WTC11 (cell line): ENCODE measurements around the gene SIAE. TPM values are rescaled to one million over a fixed set of nuclear protein-coding genes. Genes with fewer than 3 reads are reported as not detected.

Experiments
- ATAC-seq: fragments of 200-7000 bp; cut with Tn5 transposase; 2 replicates; pipeline ENCODE4 v1.10.0; 2021; ENCODE audit warnings: mild to moderate bottlenecking, moderate library complexity
- CTCF ChIA-PET: fragments of 300-600 bp; sonication (Branson Sonifier 250); formaldehyde crosslinking; loops from one replicate; lab custom pipeline; 2021; ENCODE audit warnings: antibody characterized with exemption; lab: Charles Lee
- POLR2A ChIA-PET: fragments of 350-600 bp; sonication (Branson Sonifier 250); formaldehyde crosslinking; loops from one replicate; lab custom pipeline; 2021; ENCODE audit warnings: antibody characterized with exemption; lab: Charles Lee
- DNase-seq: peaks from one replicate; pipeline ENCODE4 v3.0.0; 2021; ENCODE audit warnings: low spot score
- H3K27ac Mint-ChIP-seq: 2 replicates; pipeline ENCODE4 v1.8.0; 2021; ENCODE audit warnings: mixed read lengths
- H3K27me3 Mint-ChIP-seq: 2 replicates; pipeline ENCODE4 v1.8.0; 2021; ENCODE audit warnings: low read depth, mild to moderate bottlenecking, moderate library complexity, mixed read lengths
- H3K36me3 Mint-ChIP-seq: 2 replicates; pipeline ENCODE4 v1.8.0; 2021; ENCODE audit warnings: mixed read lengths
- H3K4me1 Mint-ChIP-seq: 2 replicates; pipeline ENCODE4 v1.8.0; 2022; ENCODE audit warnings: mixed read lengths
- H3K4me3 Mint-ChIP-seq: 2 replicates; pipeline ENCODE4 v1.8.0; 2021; ENCODE audit warnings: mild to moderate bottlenecking, moderate library complexity, mixed read lengths
- H3K9me3 Mint-ChIP-seq: 2 replicates; pipeline ENCODE4 v1.8.0; 2021; ENCODE audit warnings: mixed read lengths
- ATF1 ChIP-seq: sonication (generic); formaldehyde crosslinking; IDR thresholded peaks from 2 replicates; pipeline ENCODE4 v1.8.1; 2023; ENCODE audit warnings: mild to moderate bottlenecking, moderate library complexity, missing genetic modification reagents
- CREM ChIP-seq: sonication (generic); formaldehyde crosslinking; IDR thresholded peaks from 2 replicates; pipeline ENCODE4 v1.8.1; 2022; ENCODE audit warnings: mild to moderate bottlenecking, missing genetic modification reagents, moderate library complexity
- FOXJ3 ChIP-seq: sonication (generic); formaldehyde crosslinking; IDR thresholded peaks from 2 replicates; pipeline ENCODE4 v1.9.0; 2021; ENCODE audit warnings: missing genetic modification reagents, mild to moderate bottlenecking, borderline replicate concordance
- HMGA2 ChIP-seq: fragments of 250-450 bp; sonication (Bioruptor Pico); IDR thresholded peaks from 2 replicates; pipeline ENCODE4 v1.4.0; 2021; ENCODE audit warnings: mild to moderate bottlenecking, moderate library complexity
- JAZF1 ChIP-seq: fragments of 250-450 bp; sonication (Bioruptor Pico); IDR thresholded peaks from 2 replicates; pipeline ENCODE4 v1.9.0; 2021; ENCODE audit warnings: moderate library complexity, mild to moderate bottlenecking, inconsistent platforms
- NFE2L1 ChIP-seq: sonication (generic); formaldehyde crosslinking; IDR thresholded peaks from 2 replicates; pipeline ENCODE4 v1.8.1; 2023; ENCODE audit warnings: missing genetic modification reagents
- NR2C2 ChIP-seq: sonication (generic); formaldehyde crosslinking; IDR thresholded peaks from 2 replicates; pipeline ENCODE4 v1.8.0; 2022; ENCODE audit warnings: mild to moderate bottlenecking, missing genetic modification reagents
- NR3C1 ChIP-seq: sonication (generic); formaldehyde crosslinking; conservative IDR thresholded peaks from 2 replicates; pipeline ENCODE4 v1.8.1; 2023; ENCODE audit warnings: low read depth, mild to moderate bottlenecking, missing genetic modification reagents
- SMAD3 ChIP-seq: sonication (generic); formaldehyde crosslinking; IDR thresholded peaks from 2 replicates; pipeline ENCODE4 v1.8.0; 2022; ENCODE audit warnings: missing genetic modification reagents, mild to moderate bottlenecking, borderline replicate concordance
- ZNF263 ChIP-seq: sonication (generic); formaldehyde crosslinking; IDR thresholded peaks from 2 replicates; pipeline ENCODE4 v1.8.1; 2022; ENCODE audit warnings: low read depth, mild to moderate bottlenecking, moderate library complexity, missing genetic modification reagents
- total RNA-seq: library from RNA; stranded (reverse); gene quantifications from 3 replicates; pipeline ENCODE4 v1.2.3, GENCODE V29; 2021
- TF ChIP-seq, protein P1 (sequence below): sonication (generic); formaldehyde crosslinking; IDR thresholded peaks from 2 replicates; pipeline ENCODE4 v1.8.1; 2023; ENCODE audit warnings: mild to moderate bottlenecking, missing genetic modification reagents, borderline replicate concordance
- TF ChIP-seq, protein P2 (sequence below): sonication (generic); formaldehyde crosslinking; conservative IDR thresholded peaks from 2 replicates; pipeline ENCODE4 v1.8.1; 2022; ENCODE audit warnings: mild to moderate bottlenecking, missing genetic modification reagents
- TF ChIP-seq, protein P3 (sequence below): fragments of 250-450 bp; sonication (Bioruptor Pico); IDR thresholded peaks from 2 replicates; pipeline ENCODE4 v1.9.0; 2021; ENCODE audit warnings: mild to moderate bottlenecking, borderline replicate concordance
- TF ChIP-seq, protein P4 (sequence below): sonication (generic); formaldehyde crosslinking; IDR thresholded peaks from 2 replicates; pipeline ENCODE4 v1.8.0; 2022; ENCODE audit warnings: mild to moderate bottlenecking, missing genetic modification reagents
- TF ChIP-seq, protein P5 (sequence below): fragments of 250-450 bp; sonication (Bioruptor Pico); IDR thresholded peaks from 2 replicates; pipeline ENCODE4 v1.8.0; 2021; ENCODE audit warnings: mild to moderate bottlenecking
- TF ChIP-seq, protein P6 (sequence below): sonication (generic); formaldehyde crosslinking; IDR thresholded peaks from 2 replicates; pipeline ENCODE4 v1.8.0; 2022; ENCODE audit warnings: mild to moderate bottlenecking, missing genetic modification reagents
- TF ChIP-seq, protein P7 (sequence below): sonication (generic); formaldehyde crosslinking; conservative IDR thresholded peaks from 2 replicates; pipeline ENCODE4 v1.8.1; 2023; ENCODE audit warnings: mild to moderate bottlenecking, low read depth, missing genetic modification reagents, moderate library complexity
- TF ChIP-seq, protein P8 (sequence below): sonication (generic); formaldehyde crosslinking; IDR thresholded peaks from 2 replicates; pipeline ENCODE4 v1.8.0; 2022; ENCODE audit warnings: mild to moderate bottlenecking, missing genetic modification reagents

Gene SIAE
- total RNA-seq, 1 experiment from 2014 or later: 4.9 TPM

DNA sequence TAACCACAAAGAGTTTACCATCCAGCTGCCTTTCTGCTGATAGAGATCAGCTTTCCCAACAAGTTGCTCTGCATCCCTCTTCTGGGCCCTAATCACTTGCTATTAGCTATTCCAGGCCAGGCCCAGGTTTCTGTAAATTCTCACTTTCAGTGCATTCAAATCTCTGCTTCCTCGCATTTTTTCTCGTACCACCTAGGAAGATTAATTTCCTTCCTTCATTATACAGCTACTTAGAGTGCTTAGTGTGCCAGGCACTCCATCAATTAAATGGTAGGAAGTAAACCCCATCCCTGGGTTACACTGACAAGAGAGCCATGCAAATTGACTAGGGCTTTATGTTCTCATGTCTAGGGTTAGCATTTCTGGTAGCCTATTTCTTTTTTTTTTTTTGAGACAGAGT, 9.7 kb downstream of the SIAE start (continued):
- TF ChIP-seq, protein P1, sequence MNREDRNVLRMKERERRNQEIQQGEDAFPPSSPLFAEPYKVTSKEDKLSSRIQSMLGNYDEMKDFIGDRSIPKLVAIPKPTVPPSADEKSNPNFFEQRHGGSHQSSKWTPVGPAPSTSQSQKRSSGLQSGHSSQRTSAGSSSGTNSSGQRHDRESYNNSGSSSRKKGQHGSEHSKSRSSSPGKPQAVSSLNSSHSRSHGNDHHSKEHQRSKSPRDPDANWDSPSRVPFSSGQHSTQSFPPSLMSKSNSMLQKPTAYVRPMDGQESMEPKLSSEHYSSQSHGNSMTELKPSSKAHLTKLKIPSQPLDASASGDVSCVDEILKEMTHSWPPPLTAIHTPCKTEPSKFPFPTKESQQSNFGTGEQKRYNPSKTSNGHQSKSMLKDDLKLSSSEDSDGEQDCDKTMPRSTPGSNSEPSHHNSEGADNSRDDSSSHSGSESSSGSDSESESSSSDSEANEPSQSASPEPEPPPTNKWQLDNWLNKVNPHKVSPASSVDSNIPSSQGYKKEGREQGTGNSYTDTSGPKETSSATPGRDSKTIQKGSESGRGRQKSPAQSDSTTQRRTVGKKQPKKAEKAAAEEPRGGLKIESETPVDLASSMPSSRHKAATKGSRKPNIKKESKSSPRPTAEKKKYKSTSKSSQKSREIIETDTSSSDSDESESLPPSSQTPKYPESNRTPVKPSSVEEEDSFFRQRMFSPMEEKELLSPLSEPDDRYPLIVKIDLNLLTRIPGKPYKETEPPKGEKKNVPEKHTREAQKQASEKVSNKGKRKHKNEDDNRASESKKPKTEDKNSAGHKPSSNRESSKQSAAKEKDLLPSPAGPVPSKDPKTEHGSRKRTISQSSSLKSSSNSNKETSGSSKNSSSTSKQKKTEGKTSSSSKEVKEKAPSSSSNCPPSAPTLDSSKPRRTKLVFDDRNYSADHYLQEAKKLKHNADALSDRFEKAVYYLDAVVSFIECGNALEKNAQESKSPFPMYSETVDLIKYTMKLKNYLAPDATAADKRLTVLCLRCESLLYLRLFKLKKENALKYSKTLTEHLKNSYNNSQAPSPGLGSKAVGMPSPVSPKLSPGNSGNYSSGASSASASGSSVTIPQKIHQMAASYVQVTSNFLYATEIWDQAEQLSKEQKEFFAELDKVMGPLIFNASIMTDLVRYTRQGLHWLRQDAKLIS (CRISPR knock-in tag): no peak

DNA sequence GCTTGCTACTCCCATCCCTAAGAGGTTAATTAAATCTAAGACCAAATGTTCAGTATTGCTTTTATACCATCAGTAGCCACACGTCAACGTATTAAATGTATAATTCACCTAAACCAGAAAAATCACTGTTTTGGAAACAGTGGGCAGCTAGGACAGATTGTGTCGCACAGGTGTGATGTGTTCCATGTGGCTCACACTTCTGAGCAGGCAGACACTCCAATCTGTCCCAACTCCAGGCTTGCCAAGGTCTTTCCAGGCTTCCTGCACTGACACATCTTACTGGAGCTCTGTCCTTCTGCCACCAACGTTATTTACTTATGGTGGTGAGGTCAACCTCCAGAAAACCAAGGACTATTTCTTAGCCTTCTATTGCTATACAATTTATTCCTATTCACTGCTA, 11.4 kb downstream of the SIAE start:
- POLR2A ChIA-PET: no interaction called here
- peaks cover 16% of the 10 kb centered on the region for H3K4me1 Mint-ChIP-seq
- no peak for TF ChIP-seq SMAD3 (CRISPR knock-in tag)
- TF ChIP-seq HMGA2 (CRISPR knock-in tag): no peak
- TF ChIP-seq CREM: no peak
- TF ChIP-seq NR2C2 (CRISPR knock-in tag): no peak
- TF ChIP-seq, protein P2, sequence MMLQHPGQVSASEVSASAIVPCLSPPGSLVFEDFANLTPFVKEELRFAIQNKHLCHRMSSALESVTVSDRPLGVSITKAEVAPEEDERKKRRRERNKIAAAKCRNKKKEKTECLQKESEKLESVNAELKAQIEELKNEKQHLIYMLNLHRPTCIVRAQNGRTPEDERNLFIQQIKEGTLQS (CRISPR knock-in tag): no peak
- TF ChIP-seq, protein P3, sequence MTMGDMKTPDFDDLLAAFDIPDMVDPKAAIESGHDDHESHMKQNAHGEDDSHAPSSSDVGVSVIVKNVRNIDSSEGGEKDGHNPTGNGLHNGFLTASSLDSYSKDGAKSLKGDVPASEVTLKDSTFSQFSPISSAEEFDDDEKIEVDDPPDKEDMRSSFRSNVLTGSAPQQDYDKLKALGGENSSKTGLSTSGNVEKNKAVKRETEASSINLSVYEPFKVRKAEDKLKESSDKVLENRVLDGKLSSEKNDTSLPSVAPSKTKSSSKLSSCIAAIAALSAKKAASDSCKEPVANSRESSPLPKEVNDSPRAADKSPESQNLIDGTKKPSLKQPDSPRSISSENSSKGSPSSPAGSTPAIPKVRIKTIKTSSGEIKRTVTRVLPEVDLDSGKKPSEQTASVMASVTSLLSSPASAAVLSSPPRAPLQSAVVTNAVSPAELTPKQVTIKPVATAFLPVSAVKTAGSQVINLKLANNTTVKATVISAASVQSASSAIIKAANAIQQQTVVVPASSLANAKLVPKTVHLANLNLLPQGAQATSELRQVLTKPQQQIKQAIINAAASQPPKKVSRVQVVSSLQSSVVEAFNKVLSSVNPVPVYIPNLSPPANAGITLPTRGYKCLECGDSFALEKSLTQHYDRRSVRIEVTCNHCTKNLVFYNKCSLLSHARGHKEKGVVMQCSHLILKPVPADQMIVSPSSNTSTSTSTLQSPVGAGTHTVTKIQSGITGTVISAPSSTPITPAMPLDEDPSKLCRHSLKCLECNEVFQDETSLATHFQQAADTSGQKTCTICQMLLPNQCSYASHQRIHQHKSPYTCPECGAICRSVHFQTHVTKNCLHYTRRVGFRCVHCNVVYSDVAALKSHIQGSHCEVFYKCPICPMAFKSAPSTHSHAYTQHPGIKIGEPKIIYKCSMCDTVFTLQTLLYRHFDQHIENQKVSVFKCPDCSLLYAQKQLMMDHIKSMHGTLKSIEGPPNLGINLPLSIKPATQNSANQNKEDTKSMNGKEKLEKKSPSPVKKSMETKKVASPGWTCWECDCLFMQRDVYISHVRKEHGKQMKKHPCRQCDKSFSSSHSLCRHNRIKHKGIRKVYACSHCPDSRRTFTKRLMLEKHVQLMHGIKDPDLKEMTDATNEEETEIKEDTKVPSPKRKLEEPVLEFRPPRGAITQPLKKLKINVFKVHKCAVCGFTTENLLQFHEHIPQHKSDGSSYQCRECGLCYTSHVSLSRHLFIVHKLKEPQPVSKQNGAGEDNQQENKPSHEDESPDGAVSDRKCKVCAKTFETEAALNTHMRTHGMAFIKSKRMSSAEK: no peak
- TF ChIP-seq FOXJ3 (CRISPR knock-in tag): no peak
- TF ChIP-seq, protein P4, sequence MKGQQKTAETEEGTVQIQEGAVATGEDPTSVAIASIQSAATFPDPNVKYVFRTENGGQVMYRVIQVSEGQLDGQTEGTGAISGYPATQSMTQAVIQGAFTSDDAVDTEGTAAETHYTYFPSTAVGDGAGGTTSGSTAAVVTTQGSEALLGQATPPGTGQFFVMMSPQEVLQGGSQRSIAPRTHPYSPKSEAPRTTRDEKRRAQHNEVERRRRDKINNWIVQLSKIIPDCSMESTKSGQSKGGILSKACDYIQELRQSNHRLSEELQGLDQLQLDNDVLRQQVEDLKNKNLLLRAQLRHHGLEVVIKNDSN (CRISPR knock-in tag): no peak
- no peak for TF ChIP-seq NFE2L1 (CRISPR knock-in tag)
- TF ChIP-seq, protein P5, sequence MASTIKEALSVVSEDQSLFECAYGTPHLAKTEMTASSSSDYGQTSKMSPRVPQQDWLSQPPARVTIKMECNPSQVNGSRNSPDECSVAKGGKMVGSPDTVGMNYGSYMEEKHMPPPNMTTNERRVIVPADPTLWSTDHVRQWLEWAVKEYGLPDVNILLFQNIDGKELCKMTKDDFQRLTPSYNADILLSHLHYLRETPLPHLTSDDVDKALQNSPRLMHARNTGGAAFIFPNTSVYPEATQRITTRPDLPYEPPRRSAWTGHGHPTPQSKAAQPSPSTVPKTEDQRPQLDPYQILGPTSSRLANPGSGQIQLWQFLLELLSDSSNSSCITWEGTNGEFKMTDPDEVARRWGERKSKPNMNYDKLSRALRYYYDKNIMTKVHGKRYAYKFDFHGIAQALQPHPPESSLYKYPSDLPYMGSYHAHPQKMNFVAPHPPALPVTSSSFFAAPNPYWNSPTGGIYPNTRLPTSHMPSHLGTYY (CRISPR knock-in tag): no peak
- TF ChIP-seq JAZF1 (CRISPR knock-in tag): no peak
- no peak for TF ChIP-seq ATF1 (CRISPR knock-in tag)
- TF ChIP-seq, protein P6, sequence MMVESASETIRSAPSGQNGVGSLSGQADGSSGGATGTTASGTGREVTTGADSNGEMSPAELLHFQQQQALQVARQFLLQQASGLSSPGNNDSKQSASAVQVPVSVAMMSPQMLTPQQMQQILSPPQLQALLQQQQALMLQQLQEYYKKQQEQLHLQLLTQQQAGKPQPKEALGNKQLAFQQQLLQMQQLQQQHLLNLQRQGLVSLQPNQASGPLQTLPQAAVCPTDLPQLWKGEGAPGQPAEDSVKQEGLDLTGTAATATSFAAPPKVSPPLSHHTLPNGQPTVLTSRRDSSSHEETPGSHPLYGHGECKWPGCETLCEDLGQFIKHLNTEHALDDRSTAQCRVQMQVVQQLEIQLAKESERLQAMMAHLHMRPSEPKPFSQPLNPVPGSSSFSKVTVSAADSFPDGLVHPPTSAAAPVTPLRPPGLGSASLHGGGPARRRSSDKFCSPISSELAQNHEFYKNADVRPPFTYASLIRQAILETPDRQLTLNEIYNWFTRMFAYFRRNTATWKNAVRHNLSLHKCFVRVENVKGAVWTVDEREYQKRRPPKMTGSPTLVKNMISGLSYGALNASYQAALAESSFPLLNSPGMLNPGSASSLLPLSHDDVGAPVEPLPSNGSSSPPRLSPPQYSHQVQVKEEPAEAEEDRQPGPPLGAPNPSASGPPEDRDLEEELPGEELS (CRISPR knock-in tag): no peak
- TF ChIP-seq, protein P7, sequence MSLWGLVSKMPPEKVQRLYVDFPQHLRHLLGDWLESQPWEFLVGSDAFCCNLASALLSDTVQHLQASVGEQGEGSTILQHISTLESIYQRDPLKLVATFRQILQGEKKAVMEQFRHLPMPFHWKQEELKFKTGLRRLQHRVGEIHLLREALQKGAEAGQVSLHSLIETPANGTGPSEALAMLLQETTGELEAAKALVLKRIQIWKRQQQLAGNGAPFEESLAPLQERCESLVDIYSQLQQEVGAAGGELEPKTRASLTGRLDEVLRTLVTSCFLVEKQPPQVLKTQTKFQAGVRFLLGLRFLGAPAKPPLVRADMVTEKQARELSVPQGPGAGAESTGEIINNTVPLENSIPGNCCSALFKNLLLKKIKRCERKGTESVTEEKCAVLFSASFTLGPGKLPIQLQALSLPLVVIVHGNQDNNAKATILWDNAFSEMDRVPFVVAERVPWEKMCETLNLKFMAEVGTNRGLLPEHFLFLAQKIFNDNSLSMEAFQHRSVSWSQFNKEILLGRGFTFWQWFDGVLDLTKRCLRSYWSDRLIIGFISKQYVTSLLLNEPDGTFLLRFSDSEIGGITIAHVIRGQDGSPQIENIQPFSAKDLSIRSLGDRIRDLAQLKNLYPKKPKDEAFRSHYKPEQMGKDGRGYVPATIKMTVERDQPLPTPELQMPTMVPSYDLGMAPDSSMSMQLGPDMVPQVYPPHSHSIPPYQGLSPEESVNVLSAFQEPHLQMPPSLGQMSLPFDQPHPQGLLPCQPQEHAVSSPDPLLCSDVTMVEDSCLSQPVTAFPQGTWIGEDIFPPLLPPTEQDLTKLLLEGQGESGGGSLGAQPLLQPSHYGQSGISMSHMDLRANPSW (CRISPR knock-in tag): no peak
- TF ChIP-seq NR3C1 (CRISPR knock-in tag): no peak
- TF ChIP-seq, protein P8, sequence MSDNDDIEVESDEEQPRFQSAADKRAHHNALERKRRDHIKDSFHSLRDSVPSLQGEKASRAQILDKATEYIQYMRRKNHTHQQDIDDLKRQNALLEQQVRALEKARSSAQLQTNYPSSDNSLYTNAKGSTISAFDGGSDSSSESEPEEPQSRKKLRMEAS (CRISPR knock-in tag): no peak
- TF ChIP-seq ZNF263 (CRISPR knock-in tag): no peak

More for the DNA sequence above, 11.4 kb downstream of the SIAE start:
- ATAC-seq: no peak
- H3K27ac Mint-ChIP-seq: no peak overlapping the region
- CTCF ChIA-PET: interaction anchor here (1.5 kb wide), 1 partner anchor 174 kb away, joined by 3 read pairs; no protein-coding TSS in a partner anchor
- no peaks in the 10 kb centered on the region for H3K36me3 Mint-ChIP-seq
- H3K27me3 Mint-ChIP-seq: no peaks in the 10 kb centered on the region; the same call in 1 of the 2 replicates
- no peaks in the 10 kb centered on the region for H3K9me3 Mint-ChIP-seq
- H3K4me3 Mint-ChIP-seq: no peak overlapping the region
- DNase-seq: no peak
